Measurements from ENCODE around the gene OTOGL.
"Not testable (repeated sequence)": the region's sequence is repeated elsewhere in the genome, so short reads cannot be mapped to it uniquely, and the experiment has no call there.

OTOGL gene

DNA sequence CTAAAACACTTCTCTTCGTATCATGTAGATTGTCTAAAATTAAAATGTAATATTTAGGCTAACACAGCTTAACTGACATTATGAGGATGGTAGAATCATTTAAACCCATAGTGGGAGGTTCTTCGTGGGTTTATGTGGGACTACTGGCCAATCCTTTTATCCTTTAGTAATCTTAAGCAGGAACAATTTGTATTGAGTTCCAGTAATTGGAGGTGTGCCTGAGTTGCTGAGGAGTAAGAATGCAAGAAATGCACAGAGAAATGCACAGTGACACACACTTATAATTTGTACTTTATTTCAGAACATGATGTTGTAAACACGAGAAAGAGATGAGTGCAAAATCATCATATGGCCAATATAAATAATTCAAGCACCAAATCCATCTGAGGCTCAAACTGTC is 22.3 kb downstream of the OTOGL start:
- Histone ChIP-seq H3K4me1 (ENCODE audit: control insufficient read depth in 5 of 5, insufficient read depth in 5 of 5, low read length in 5 of 5) (peaks cover 0 to 12% (median 6%) of the 10 kb centered on the region in 5 donors), H3K36me3 (ENCODE audit: control insufficient read depth in 5 of 5, insufficient read depth in 5 of 5, low read length in 5 of 5) (no peaks in the 10 kb centered on the region), H3K27me3 (ENCODE audit: control insufficient read depth in 5 of 5, insufficient read depth in 4 of 5, low read length in 5 of 5) (no peaks in the 10 kb centered on the region), H3K9me3 (ENCODE audit: control insufficient read depth in 5 of 5, low read length in 5 of 5) (no peaks in the 10 kb centered on the region), H3K27ac (ENCODE audit: low read depth, low read length) (no peak overlapping the region), H3K4me3 (ENCODE audit: low read depth in 1 of 5, low read length in 5 of 5) (no peak overlapping the region), H3K9ac (ENCODE audit: low read length in 5 of 5) (no peak overlapping the region)

DNA sequence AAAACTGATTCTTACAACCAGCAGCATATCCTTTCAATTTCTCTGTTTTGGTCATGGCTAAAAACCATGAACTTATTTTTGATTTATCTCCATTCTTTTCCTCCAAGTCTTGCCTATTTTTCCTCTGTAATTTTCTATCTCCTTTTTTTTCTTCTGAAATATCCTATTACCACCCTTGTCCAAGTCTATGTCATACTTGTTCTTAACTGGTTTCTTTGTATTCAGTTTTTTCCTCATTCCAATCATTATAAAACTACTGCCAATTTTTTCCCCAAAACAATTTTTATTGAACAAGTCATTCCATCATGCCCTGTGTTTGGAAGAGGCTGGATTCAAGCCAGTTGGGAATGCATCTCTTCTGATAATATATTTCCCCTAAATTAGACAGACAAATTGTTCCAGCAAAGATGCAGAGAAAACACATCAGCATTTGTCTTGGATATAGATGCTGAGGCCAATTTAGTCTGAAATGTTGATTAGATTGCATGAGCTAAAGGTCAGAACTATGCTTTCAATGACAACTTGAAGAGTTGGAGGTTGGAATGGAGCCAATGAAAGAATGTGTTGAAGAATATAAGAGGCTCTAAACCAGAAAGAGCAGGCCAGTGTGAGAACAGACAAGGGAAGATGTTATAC is 30.7 kb downstream of the OTOGL start:
- no peaks in the 10 kb centered on the region for H3K27me3 ChIP-seq (ENCODE audit: control insufficient read depth in 5 of 5, insufficient read depth in 4 of 5, low read length in 5 of 5)
- H3K9me3 ChIP-seq (ENCODE audit: control insufficient read depth in 5 of 5, low read length in 5 of 5), result no peaks in the 10 kb centered on the region
- H3K27ac ChIP-seq (ENCODE audit: low read depth, low read length), result no peak overlapping the region
- no peak overlapping the region for H3K4me3 ChIP-seq (ENCODE audit: low read depth in 1 of 5, low read length in 5 of 5)
- H3K4me1 ChIP-seq (ENCODE audit: control insufficient read depth in 5 of 5, insufficient read depth in 5 of 5, low read length in 5 of 5), result no peaks in the 10 kb centered on the region
- H3K36me3 ChIP-seq (ENCODE audit: control insufficient read depth in 5 of 5, insufficient read depth in 5 of 5, low read length in 5 of 5), result no peaks in the 10 kb centered on the region
- no peak overlapping the region for H3K9ac ChIP-seq (ENCODE audit: low read length in 5 of 5)

DNA sequence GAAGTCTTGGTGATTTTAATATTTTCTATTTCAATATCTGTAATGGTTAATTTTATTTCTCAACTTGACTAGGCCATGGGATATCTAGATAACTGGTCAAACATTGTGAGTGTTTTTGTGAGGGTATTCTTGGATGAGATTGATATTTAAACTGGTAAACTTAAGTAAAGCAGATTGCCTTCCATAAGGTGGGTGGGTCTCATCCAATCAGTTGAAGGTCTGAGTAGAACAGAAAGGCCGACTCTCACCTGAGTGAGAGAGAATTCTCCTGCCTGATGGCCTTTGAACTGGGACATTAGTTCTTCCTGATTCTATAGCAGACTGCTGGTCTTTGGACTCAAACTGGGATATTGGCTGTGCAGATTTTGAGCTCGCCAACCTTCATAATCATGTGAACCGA is 36.3 kb downstream of the OTOGL start:
- no peak overlapping the region for H3K27ac ChIP-seq (ENCODE audit: low read depth, low read length)
- H3K9me3 ChIP-seq (ENCODE audit: control insufficient read depth in 5 of 5, low read length in 5 of 5), result no peaks in the 10 kb centered on the region
- H3K27me3 ChIP-seq (ENCODE audit: control insufficient read depth in 5 of 5, insufficient read depth in 4 of 5, low read length in 5 of 5), result no peaks in the 10 kb centered on the region
- no peak overlapping the region for H3K4me3 ChIP-seq (ENCODE audit: low read depth in 1 of 5, low read length in 5 of 5)
- H3K36me3 ChIP-seq (ENCODE audit: control insufficient read depth in 5 of 5, insufficient read depth in 5 of 5, low read length in 5 of 5), result no peaks in the 10 kb centered on the region
- H3K9ac ChIP-seq (ENCODE audit: low read length in 5 of 5), result no peak overlapping the region
- no peaks in the 10 kb centered on the region for H3K4me1 ChIP-seq (ENCODE audit: control insufficient read depth in 5 of 5, insufficient read depth in 5 of 5, low read length in 5 of 5)

DNA sequence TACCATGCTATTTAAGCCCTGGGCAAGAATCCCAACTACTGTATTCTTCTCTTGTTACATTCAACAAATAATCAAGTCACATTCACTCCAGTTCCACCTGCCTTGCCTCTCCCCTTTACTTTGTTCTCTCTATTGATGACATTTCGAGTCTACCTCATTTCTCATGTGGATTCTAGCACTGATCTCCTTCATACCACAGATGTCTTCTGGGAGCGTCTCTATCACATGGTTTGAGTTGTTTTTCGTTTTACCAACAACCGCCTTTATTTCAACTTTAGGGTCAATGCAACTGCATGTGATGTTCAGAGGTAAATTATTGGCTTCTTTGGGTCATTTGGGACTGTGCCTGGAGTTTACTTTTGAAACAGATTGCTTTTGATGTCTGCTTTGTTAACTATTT is 40.7 kb downstream of the OTOGL start:
- Histone ChIP-seq H3K27me3 (ENCODE audit: control insufficient read depth in 5 of 5, insufficient read depth in 4 of 5, low read length in 5 of 5) (no peaks in the 10 kb centered on the region), H3K36me3 (ENCODE audit: control insufficient read depth in 5 of 5, insufficient read depth in 5 of 5, low read length in 5 of 5) (no peaks in the 10 kb centered on the region), H3K4me3 (ENCODE audit: low read depth in 1 of 5, low read length in 5 of 5) (no peak overlapping the region), H3K4me1 (ENCODE audit: control insufficient read depth in 5 of 5, insufficient read depth in 5 of 5, low read length in 5 of 5) (no peaks in the 10 kb centered on the region), H3K9me3 (ENCODE audit: control insufficient read depth in 5 of 5, low read length in 5 of 5) (no peaks in the 10 kb centered on the region), H3K27ac (ENCODE audit: low read depth, low read length) (no peak overlapping the region), H3K9ac (ENCODE audit: low read length in 5 of 5) (no peak overlapping the region)

DNA sequence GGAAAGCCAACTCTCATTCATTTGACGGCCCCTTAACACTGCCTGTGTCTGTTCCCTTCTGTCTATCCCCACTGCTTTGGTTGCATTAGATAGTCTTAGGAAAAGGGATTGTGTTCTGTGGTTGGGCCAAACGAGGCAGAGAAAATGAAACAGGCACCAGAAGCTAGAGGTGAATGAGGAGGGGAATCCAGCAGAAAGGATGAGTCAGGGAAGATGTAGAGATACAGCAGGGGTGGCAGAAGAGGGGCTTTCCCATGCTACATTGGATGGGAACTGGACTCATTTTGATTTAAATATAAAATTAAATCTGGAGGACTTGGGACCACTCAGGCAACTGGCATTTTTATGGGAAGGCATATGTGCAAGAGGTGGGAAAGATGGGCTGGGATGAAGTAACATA is 43.3 kb downstream of the OTOGL start:
- H3K27me3 ChIP-seq (ENCODE audit: control insufficient read depth in 5 of 5, insufficient read depth in 4 of 5, low read length in 5 of 5), result no peaks in the 10 kb centered on the region
- no peaks in the 10 kb centered on the region for H3K9me3 ChIP-seq (ENCODE audit: control insufficient read depth in 5 of 5, low read length in 5 of 5)
- H3K4me1 ChIP-seq (ENCODE audit: control insufficient read depth in 5 of 5, insufficient read depth in 5 of 5, low read length in 5 of 5), result no peaks in the 10 kb centered on the region
- no peak overlapping the region for H3K27ac ChIP-seq (ENCODE audit: low read depth, low read length)
- no peak overlapping the region for H3K4me3 ChIP-seq (ENCODE audit: low read depth in 1 of 5, low read length in 5 of 5)
- H3K9ac ChIP-seq (ENCODE audit: low read length in 5 of 5), result no peak overlapping the region
- no peaks in the 10 kb centered on the region for H3K36me3 ChIP-seq (ENCODE audit: control insufficient read depth in 5 of 5, insufficient read depth in 5 of 5, low read length in 5 of 5)

DNA sequence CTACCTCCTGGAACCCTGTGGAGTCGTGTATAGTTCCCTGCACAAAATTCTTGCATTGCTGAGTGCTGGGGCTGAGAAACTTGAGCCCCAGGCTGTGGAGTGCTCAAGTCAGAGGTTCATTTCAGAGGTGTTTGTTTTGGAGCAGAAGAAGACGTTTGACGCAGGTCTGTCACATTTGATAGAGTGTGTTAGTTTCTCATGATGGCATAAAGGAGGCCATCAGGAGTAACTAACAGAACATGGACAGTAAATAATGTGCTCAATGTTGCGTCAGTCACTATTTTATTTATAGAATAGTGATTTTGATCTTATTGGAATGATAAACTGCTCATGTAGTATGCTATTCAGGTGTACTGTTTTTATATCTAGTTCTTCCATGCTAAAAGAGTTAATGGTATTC is 44.2 kb downstream of the OTOGL start:
- Histone ChIP-seq H3K4me3 (ENCODE audit: low read depth in 1 of 5, low read length in 5 of 5) (no peak overlapping the region), H3K27me3 (ENCODE audit: control insufficient read depth in 5 of 5, insufficient read depth in 4 of 5, low read length in 5 of 5) (no peaks in the 10 kb centered on the region), H3K36me3 (ENCODE audit: control insufficient read depth in 5 of 5, insufficient read depth in 5 of 5, low read length in 5 of 5) (no peaks in the 10 kb centered on the region), H3K9ac (ENCODE audit: low read length in 5 of 5) (no peak overlapping the region), H3K27ac (ENCODE audit: low read depth, low read length) (no peak overlapping the region), H3K9me3 (ENCODE audit: control insufficient read depth in 5 of 5, low read length in 5 of 5) (no peaks in the 10 kb centered on the region), H3K4me1 (ENCODE audit: control insufficient read depth in 5 of 5, insufficient read depth in 5 of 5, low read length in 5 of 5) (no peaks in the 10 kb centered on the region)

DNA sequence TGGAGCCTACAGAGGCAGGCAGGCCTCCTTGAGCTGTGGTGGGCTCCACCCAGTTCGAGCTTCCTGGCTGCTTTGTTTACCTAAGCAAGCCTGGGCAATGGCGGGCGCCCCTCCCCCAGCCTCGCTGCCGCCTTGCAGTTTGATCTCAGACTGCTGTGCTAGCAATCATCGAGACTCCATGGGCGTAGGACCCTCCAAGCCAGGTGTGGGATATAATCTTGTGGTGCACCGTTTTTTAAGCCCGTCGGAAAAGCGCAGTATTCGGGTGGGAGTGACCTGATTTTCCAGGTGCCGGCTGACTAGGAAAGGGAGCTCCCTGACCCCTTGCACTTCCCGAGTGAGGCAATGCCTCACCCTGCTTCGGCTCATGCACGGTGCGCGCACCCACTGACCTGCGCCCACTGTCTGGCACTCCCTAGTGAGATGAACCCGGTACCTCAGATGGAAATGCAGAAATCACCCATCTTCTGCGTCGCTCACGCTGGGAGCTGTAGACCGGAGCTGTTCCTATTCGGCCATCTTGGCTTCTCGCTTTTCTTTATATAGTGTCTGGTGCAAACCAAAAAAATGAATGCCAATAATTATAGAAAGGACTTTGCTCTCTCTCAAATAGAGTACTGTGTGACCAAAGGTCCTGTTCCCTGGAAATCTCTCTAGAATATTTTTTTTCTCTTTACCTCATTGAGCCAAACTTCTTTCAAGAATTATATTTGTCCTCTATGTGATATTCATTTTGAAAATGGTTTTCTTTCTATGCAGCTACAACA is 50.4 kb downstream of the OTOGL start:
- not testable (repeated sequence) for H3K27ac ChIP-seq (ENCODE audit: low read depth, low read length); H3K36me3 ChIP-seq (ENCODE audit: control insufficient read depth in 5 of 5, insufficient read depth in 5 of 5, low read length in 5 of 5); H3K4me3 ChIP-seq (ENCODE audit: low read depth in 1 of 5, low read length in 5 of 5); H3K27me3 ChIP-seq (ENCODE audit: control insufficient read depth in 5 of 5, insufficient read depth in 4 of 5, low read length in 5 of 5); H3K9me3 ChIP-seq (ENCODE audit: control insufficient read depth in 5 of 5, low read length in 5 of 5); H3K4me1 ChIP-seq (ENCODE audit: control insufficient read depth in 5 of 5, insufficient read depth in 5 of 5, low read length in 5 of 5); H3K9ac ChIP-seq (ENCODE audit: low read length in 5 of 5)

DNA sequence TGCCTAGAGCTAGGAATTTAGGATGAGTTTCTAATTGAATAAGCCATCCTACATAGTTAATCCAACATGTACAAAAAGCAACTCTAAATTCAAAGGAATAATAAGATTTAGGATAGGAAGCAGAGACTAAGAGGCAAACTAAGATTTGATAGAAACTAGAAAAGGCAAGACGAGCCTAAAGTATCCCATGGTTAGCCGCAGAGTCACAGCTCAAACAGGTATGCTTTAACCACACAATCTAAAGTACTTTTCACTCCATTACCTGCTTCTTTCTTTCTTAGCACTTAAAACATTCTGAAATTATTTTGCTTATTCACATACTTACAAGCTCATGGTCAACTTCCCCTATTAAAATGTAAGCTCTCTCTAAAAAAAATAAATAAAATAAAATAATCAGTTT is 51.8 kb downstream of the OTOGL start:
- Histone ChIP-seq H3K9ac (ENCODE audit: low read length in 5 of 5) (no peak overlapping the region), H3K9me3 (ENCODE audit: control insufficient read depth in 5 of 5, low read length in 5 of 5) (no peaks in the 10 kb centered on the region), H3K27me3 (ENCODE audit: control insufficient read depth in 5 of 5, insufficient read depth in 4 of 5, low read length in 5 of 5) (no peaks in the 10 kb centered on the region), H3K4me3 (ENCODE audit: low read depth in 1 of 5, low read length in 5 of 5) (no peak overlapping the region), H3K36me3 (ENCODE audit: control insufficient read depth in 5 of 5, insufficient read depth in 5 of 5, low read length in 5 of 5) (no peaks in the 10 kb centered on the region), H3K27ac (ENCODE audit: low read depth, low read length) (no peak overlapping the region), H3K4me1 (ENCODE audit: control insufficient read depth in 5 of 5, insufficient read depth in 5 of 5, low read length in 5 of 5) (no peaks in the 10 kb centered on the region)

DNA sequence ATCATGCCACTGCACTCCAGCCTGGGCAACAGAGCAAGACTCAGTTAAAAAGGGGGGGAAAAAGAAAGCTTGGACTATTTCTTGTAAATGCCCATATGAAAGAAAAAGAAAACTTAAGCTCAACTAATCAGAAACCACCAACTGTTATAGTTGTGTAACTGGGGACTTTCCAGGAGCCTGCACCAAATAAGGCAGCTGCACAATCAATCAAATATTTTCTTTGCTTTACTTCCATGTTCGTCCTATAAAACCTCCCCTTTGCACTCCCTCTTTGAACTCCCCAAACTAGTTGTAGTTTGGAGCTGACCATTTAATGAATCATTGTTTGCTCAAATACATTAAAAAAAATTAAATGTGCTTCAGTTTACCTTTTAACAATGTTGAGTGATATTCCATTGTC is 54.9 kb downstream of the OTOGL start:
- no peaks in the 10 kb centered on the region for H3K9me3 ChIP-seq (ENCODE audit: control insufficient read depth in 5 of 5, low read length in 5 of 5)

DNA sequence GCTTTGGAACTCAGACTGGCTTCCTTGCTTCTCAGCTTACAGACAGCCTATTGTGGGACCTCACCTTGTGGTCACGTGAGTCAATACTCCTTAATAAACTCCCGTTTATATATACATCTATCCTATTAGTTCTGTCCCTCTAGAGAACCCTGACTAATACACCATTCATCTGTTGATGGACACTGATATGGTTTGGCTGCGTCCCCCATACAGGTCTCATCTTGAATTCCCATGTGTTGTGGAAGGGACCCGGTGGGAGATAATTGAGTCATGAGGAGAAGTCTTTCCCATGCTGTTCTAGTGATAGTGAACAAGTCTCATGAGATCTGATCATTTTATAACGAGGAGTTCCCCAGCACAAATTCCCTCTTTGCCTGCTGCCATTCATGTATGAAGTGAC is 57.0 kb downstream of the OTOGL start:
- no peaks in the 10 kb centered on the region for H3K36me3 ChIP-seq (ENCODE audit: control insufficient read depth in 5 of 5, insufficient read depth in 5 of 5, low read length in 5 of 5)
- H3K4me1 ChIP-seq (ENCODE audit: control insufficient read depth in 5 of 5, insufficient read depth in 5 of 5, low read length in 5 of 5), result no peaks in the 10 kb centered on the region
- H3K4me3 ChIP-seq (ENCODE audit: low read depth in 1 of 5, low read length in 5 of 5), result no peak overlapping the region
- H3K27me3 ChIP-seq (ENCODE audit: control insufficient read depth in 5 of 5, insufficient read depth in 4 of 5, low read length in 5 of 5), result no peaks in the 10 kb centered on the region
- no peak overlapping the region for H3K27ac ChIP-seq (ENCODE audit: low read depth, low read length)
- H3K9ac ChIP-seq (ENCODE audit: low read length in 5 of 5), result no peak overlapping the region
- no peaks in the 10 kb centered on the region for H3K9me3 ChIP-seq (ENCODE audit: control insufficient read depth in 5 of 5, low read length in 5 of 5)

More for the DNA sequence above, 54.9 kb downstream of the OTOGL start:
- Histone ChIP-seq H3K27ac (ENCODE audit: low read depth, low read length) (no peak overlapping the region), H3K9ac (ENCODE audit: low read length in 5 of 5) (no peak overlapping the region), H3K27me3 (ENCODE audit: control insufficient read depth in 5 of 5, insufficient read depth in 4 of 5, low read length in 5 of 5) (no peaks in the 10 kb centered on the region), H3K36me3 (ENCODE audit: control insufficient read depth in 5 of 5, insufficient read depth in 5 of 5, low read length in 5 of 5) (no peaks in the 10 kb centered on the region), H3K4me3 (ENCODE audit: low read depth in 1 of 5, low read length in 5 of 5) (no peak overlapping the region), H3K4me1 (ENCODE audit: control insufficient read depth in 5 of 5, insufficient read depth in 5 of 5, low read length in 5 of 5) (no peaks in the 10 kb centered on the region)
